Measurements from ENCODE around the gene FERMT3. TPM values are rescaled to one million over a fixed set of nuclear protein-coding genes. Genes with fewer than 3 reads are reported as not detected.

Gene FERMT3
- total and polyA plus RNA-seq, 9 donors, result 2.2 to 19.7 (median 6.4) TPM

DNA sequence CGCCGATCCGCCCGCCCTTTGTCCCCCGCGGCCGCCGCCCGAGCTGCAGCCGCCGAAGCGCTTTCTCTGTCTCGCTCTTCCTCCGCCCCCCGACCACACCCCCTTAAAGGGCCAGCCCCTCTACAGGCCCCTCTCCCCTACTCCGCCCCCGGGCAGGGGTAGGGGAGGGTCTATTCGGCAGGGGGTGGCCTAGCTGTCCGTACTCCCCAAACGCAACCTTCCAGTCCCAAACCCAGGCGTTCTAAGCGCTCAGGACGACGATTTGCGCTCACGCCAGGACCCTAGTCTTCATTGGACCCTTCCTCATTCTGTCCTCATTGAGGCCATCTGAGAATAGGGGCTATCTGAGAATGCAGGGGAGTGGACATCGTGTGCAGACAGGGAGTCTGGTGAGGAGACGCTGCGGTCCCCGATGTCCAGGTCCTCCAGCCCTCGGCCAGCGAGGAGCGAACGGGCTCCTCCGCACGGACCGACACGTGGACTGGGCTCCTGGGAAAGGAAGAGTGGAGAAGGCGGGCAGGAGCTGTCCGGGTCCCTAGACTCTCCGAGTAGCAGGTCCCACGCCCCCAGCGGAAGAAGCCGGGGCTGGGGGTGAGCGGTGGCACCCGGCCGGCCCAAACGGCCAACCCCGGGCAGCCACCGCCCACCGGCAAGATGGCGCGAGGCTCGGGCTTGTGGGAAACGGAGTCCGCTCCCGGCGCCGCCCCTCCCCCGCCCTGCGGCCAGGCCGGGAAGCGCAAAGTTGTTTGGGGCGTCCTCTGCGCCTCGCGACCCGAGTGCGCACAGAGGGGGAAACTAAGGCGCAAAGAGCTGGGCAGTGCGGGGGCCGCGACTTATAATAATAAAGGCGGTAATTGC, 40.6 kb downstream of the FERMT3 start, which contains the start of gene PPP1R14B:
Gene PPP1R14B (minus strand): TSS at position 73 of the 858 bp plus-strand sequence. CDS start 270 bp downstream, outside the sequence.
- TF ChIP-seq POLR2A (IDR thresholded peaks at IDR 0.05) (no peak), EP300 (IDR thresholded peaks at IDR 0.05) (no peak)
- TF ChIP-seq, protein P1, sequence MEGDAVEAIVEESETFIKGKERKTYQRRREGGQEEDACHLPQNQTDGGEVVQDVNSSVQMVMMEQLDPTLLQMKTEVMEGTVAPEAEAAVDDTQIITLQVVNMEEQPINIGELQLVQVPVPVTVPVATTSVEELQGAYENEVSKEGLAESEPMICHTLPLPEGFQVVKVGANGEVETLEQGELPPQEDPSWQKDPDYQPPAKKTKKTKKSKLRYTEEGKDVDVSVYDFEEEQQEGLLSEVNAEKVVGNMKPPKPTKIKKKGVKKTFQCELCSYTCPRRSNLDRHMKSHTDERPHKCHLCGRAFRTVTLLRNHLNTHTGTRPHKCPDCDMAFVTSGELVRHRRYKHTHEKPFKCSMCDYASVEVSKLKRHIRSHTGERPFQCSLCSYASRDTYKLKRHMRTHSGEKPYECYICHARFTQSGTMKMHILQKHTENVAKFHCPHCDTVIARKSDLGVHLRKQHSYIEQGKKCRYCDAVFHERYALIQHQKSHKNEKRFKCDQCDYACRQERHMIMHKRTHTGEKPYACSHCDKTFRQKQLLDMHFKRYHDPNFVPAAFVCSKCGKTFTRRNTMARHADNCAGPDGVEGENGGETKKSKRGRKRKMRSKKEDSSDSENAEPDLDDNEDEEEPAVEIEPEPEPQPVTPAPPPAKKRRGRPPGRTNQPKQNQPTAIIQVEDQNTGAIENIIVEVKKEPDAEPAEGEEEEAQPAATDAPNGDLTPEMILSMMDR (IDR thresholded peaks at IDR 0.05), result peak in 1 of 3 donors; percentile 29
- DNase-seq, result peak; percentile 84 to 91 (median 88)
- Histone ChIP-seq H3K27ac (peak within 1 kb of the TSS; percentile 41 to 69), H3K36me3 (no peaks in the 10 kb centered on the region), H3K4me3 (peak within 1 kb of the TSS; percentile 64), H3K4me1 (ENCODE audit: insufficient read depth) (peaks cover 16% of the 10 kb centered on the region), H3K9me3 (no peaks in the 10 kb centered on the region), H3K27me3 (no peaks in the 10 kb centered on the region)
- 0 to 1% (median 1%) methylated on average over 34 to 72 of the region's 74 CpGs for WGBS, 3 donors
- intact Hi-C loops (cut with DNase I), result no loop called here

DNA sequence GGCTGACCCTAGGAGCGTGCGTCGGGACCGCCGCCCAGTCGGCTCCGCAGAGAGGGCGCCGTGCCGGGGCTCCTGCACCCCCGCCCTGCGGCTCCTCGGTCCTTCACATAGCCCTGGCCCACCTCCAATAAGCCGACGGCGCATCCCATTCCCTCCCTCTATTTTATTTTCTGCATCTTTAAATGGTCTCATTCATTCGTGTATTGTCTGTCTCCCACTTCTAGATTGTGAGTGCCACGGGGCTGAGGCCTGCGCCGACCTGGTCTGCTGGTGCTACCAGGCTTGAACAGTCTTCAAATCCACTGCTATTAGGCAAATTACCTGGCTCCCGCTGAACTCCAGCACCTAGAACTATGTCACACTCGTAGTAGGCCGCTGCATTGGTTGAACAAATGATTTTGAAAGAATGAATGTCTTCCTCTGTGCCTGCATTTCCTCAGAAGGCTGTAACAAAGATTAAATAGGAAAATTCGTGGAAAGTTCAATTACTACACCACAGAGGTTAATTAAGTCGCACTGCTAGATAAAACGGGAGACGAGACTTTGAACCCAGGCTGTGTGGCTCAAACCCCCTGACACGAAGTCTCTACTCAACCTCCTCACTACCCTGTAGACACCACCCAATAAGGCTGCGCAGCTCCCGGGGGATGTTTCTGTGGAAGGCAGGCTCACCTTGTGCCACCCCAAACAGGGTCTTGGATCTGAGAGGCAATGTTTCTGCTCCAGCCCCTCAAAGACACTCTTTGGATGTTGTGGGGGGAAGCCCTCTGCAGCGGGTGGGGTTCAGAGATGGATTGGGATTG, 41.4 kb downstream of the FERMT3 start:
- Histone ChIP-seq H3K4me3 (peak overlapping the region; percentile 64), H3K36me3 (no peaks in the 10 kb centered on the region), H3K27ac (peak overlapping the region; percentile 16 to 69), H3K27me3 (no peaks in the 10 kb centered on the region), H3K9me3 (no peaks in the 10 kb centered on the region), H3K4me1 (ENCODE audit: insufficient read depth) (peaks cover 15% of the 10 kb centered on the region)
- peak in 2 of 5 donors; percentile 53 to 71 for DNase-seq
- TF ChIP-seq POLR2A (IDR thresholded peaks at IDR 0.05) (no peak), EP300 (IDR thresholded peaks at IDR 0.05) (no peak)
- TF ChIP-seq, protein P1 (IDR thresholded peaks at IDR 0.05), result no peak
- intact Hi-C loops (cut with DNase I), result no loop called here
- WGBS, 3 donors, result 34 to 35% (median 34%) methylated on average over 31 of the region's 31 CpGs

DNA sequence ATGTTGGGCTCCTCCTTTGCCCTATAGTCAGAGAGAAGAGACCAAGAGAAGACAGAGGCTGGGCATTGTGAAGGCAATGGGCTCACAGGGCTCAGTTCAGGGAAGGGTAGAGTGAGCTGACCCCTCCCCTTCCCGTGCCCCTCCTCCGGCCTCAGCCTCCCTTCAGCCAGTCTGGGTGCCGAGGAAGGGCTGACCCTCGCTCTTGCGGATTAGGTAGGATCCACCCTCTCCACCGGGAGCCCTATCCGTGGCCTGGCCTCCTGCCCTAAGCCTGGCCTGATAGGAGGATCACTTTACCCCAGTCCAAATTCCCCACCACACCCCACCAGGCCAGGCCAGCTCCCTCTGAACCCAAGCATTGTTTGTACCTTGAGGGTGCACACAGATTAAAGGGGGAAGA, 42.1 kb downstream of the FERMT3 start:
- no peaks in the 10 kb centered on the region for H3K36me3 ChIP-seq
- no peaks in the 10 kb centered on the region for H3K9me3 ChIP-seq
- peaks cover 15% of the 10 kb centered on the region for H3K4me1 ChIP-seq (ENCODE audit: insufficient read depth)
- WGBS, 3 donors, result 74 to 91% (median 83%) methylated on average over 5 to 7 of the region's 7 CpGs
- intact Hi-C loops (cut with DNase I), result no loop called here
- H3K27me3 ChIP-seq, result no peaks in the 10 kb centered on the region
- H3K4me3 ChIP-seq, result no peak overlapping the region
- H3K27ac ChIP-seq, result no peak overlapping the region
- TF ChIP-seq, protein P1 (IDR thresholded peaks at IDR 0.05), result no peak
- TF ChIP-seq POLR2A (IDR thresholded peaks at IDR 0.05) (no peak), EP300 (IDR thresholded peaks at IDR 0.05) (no peak)
- no peak for DNase-seq

DNA sequence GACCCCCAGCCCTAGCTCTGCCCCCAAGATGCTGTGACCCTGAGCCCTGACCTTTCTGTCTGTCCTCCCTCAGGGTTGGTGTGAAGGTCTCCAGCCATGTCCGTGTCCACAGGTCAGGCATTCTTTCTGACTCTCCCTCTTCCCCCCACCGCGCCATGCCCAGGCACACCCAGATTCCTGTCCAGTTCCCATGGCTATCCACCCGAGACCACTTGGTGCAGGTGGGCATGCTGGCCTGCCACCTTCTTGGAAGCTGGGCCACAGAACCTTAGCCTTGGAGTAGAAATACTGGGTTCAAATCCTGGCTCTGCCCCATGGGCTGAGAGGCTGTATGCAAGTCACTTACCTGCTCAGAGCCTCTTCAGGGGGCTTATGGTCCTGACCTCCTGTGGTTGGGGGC, 42.5 kb downstream of the FERMT3 start:
- H3K27me3 ChIP-seq, result no peaks in the 10 kb centered on the region
- 92 to 95% (median 94%) methylated on average over 4 of the region's 4 CpGs for WGBS, 3 donors
- H3K4me1 ChIP-seq (ENCODE audit: insufficient read depth), result peaks cover 15% of the 10 kb centered on the region
- no peak for DNase-seq
- no peaks in the 10 kb centered on the region for H3K9me3 ChIP-seq
- no peaks in the 10 kb centered on the region for H3K36me3 ChIP-seq
- TF ChIP-seq EP300 (IDR thresholded peaks at IDR 0.05) (no peak), POLR2A (IDR thresholded peaks at IDR 0.05) (no peak)
- TF ChIP-seq, protein P1 (IDR thresholded peaks at IDR 0.05), result no peak
- no peak overlapping the region for H3K4me3 ChIP-seq
- intact Hi-C loops (cut with DNase I), result no loop called here
- no peak overlapping the region for H3K27ac ChIP-seq
